T-helper 1 cell treated with Interleukin-12 subunit alpha and Interleukin-12 subunit beta and Interleukin-4 antibody, amounts not matched to agents 30 μg/mL and 1 μg/mL, for 36 hours (primary cell): ENCODE results near the gene DPH6.
"Not testable (repeated sequence)": the region's sequence is repeated elsewhere in the genome, so short reads cannot be mapped to it uniquely, and the experiment has no call there.

Experiments
- H3K27ac Mint-ChIP-seq: one replicate; pipeline ENCODE4 v1.8.0; 2021; ENCODE audit warnings: mild to moderate bottlenecking, mixed read lengths
- H3K27me3 Mint-ChIP-seq: one replicate; pipeline ENCODE4 v1.8.0; 2021; ENCODE audit warnings: low read depth, mixed read lengths
- H3K36me3 Mint-ChIP-seq: one replicate; pipeline ENCODE4 v1.8.0; 2021; ENCODE audit warnings: low read depth, mixed read lengths
- H3K4me1 Mint-ChIP-seq: one replicate; pipeline ENCODE4 v1.8.0; 2021; ENCODE audit warnings: low read depth, mixed read lengths
- H3K4me3 Mint-ChIP-seq: one replicate; pipeline ENCODE4 v1.8.0; 2021; ENCODE audit warnings: mild to moderate bottlenecking, moderate library complexity, mixed read lengths
- H3K9me3 Mint-ChIP-seq: one replicate; pipeline ENCODE4 v1.8.0; 2021; ENCODE audit warnings: mixed read lengths

Gene DPH6

DNA sequence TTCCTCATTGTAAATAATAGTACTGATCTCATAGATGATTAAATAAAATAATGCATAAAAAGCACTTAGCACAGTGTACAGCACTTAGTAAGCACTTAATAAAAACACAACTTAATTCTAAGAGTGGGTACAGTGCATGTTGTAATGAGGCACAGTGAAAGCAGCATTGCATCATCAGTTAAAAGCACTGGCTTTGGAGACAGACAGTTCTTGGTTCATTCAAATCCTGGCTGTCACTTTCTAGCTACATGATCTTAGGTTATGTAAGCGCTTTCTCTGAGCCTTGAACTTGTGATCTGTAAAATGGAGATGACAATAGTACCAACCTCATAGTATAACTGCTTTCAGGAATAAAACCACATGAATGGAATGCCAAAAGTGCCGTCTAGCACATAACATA, 151.5 kb downstream of the DPH6 start:
- Mint-ChIP-seq H3K27ac (no peak overlapping the region), H3K9me3 (peaks cover 11% of the 10 kb centered on the region), H3K36me3 (no peaks in the 10 kb centered on the region), H3K4me1 (no peaks in the 10 kb centered on the region), H3K4me3 (no peak overlapping the region), H3K27me3 (no peaks in the 10 kb centered on the region)

DNA sequence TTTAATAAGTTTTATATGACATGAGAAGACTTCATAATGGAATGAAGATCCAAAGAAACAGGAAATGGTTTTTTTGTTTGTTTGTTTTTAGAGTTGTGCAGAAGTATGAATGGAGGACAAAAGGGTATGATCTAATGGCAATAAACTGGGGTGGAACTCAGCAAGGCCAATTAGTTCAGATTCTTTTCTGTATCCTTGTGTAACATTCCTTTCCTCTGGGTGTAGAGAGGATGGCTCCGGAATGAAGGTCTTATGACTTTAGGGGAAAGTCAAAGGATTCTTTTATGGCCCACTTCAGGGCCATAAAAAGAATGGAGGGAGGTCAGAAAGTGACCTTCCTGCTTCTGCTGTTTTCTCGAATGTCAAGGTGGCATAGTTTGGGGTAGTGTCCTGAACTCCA, 152.6 kb downstream of the DPH6 start:
- no peak overlapping the region for H3K4me3 Mint-ChIP-seq
- no peaks in the 10 kb centered on the region for H3K4me1 Mint-ChIP-seq
- H3K9me3 Mint-ChIP-seq, result peaks cover 11% of the 10 kb centered on the region
- no peak overlapping the region for H3K27ac Mint-ChIP-seq
- no peaks in the 10 kb centered on the region for H3K36me3 Mint-ChIP-seq
- no peaks in the 10 kb centered on the region for H3K27me3 Mint-ChIP-seq

GRCh38 chr15:35391408-35391984, 154.5 kb downstream of the DPH6 start:
- not testable (repeated sequence) for H3K27me3 Mint-ChIP-seq, H3K4me1 Mint-ChIP-seq, H3K36me3 Mint-ChIP-seq, H3K4me3 Mint-ChIP-seq, H3K27ac Mint-ChIP-seq
- peaks cover 11% of the 10 kb centered on the region for H3K9me3 Mint-ChIP-seq

GRCh38 chr15:35383506-35383905, 162.5 kb downstream of the DPH6 start:
- H3K27me3 Mint-ChIP-seq, result no peaks in the 10 kb centered on the region
- no peaks in the 10 kb centered on the region for H3K4me1 Mint-ChIP-seq
- H3K4me3 Mint-ChIP-seq, result no peak overlapping the region

DNA sequence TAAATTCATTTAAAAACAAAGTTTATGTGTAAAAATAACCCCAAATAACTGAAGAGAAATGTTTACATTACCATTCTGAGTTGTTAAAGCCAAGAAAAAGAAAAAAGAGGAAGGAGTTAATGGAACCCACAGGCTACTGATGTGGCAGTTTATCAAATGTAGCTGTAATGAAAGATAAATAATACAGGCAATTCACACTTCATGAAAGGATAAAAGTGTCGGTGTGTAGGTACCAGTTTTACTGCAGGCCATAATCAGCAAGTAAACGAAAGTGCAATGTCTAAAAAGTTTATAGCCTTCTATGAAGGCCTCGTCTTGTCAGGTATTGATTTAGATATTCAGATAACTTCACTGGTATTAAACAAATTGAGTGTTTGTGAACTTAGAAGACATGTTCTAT, 164.6 kb downstream of the DPH6 start:
- Mint-ChIP-seq H3K4me1 (no peaks in the 10 kb centered on the region), H3K36me3 (no peaks in the 10 kb centered on the region), H3K4me3 (no peak overlapping the region), H3K27me3 (no peaks in the 10 kb centered on the region), H3K27ac (no peak overlapping the region), H3K9me3 (peaks cover 12% of the 10 kb centered on the region)

More at GRCh38 chr15:35383506-35383905, 162.5 kb downstream of the DPH6 start:
- Mint-ChIP-seq H3K36me3 (no peaks in the 10 kb centered on the region), H3K27ac (no peak overlapping the region), H3K9me3 (peaks cover 5% of the 10 kb centered on the region)

GRCh38 chr15:35379972-35380371, 166.0 kb downstream of the DPH6 start:
- Mint-ChIP-seq H3K9me3 (peaks cover 12% of the 10 kb centered on the region), H3K4me1 (no peaks in the 10 kb centered on the region), H3K4me3 (no peak overlapping the region), H3K27me3 (no peaks in the 10 kb centered on the region), H3K36me3 (no peaks in the 10 kb centered on the region), H3K27ac (no peak overlapping the region)

GRCh38 chr15:35378454-35378853, 167.5 kb downstream of the DPH6 start:
- not testable (repeated sequence) for H3K36me3 Mint-ChIP-seq, H3K27ac Mint-ChIP-seq, H3K27me3 Mint-ChIP-seq, H3K4me3 Mint-ChIP-seq, H3K4me1 Mint-ChIP-seq
- H3K9me3 Mint-ChIP-seq, result peaks cover 12% of the 10 kb centered on the region

DNA sequence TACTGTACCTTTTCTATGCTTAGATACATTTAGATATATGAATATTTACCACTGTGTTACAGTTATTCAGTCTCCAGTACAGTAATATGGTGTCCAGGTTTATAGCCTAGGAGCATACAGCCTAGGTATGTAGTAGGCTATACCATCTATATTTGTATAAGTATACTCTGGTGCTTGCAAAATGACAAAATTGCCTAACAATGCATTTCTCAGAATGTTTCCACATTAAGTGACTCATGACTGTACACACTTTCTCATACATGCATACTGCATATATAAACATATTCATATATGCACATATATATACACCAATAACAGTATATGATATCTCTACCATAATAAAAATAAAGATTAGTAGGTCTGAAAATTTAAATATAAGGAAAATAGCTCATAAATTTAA, 169.3 kb downstream of the DPH6 start:
- Mint-ChIP-seq H3K4me3 (no peak overlapping the region), H3K4me1 (no peaks in the 10 kb centered on the region), H3K36me3 (peaks cover 2% of the 10 kb centered on the region), H3K27ac (no peak overlapping the region), H3K9me3 (peaks cover 12% of the 10 kb centered on the region), H3K27me3 (no peaks in the 10 kb centered on the region)

DNA sequence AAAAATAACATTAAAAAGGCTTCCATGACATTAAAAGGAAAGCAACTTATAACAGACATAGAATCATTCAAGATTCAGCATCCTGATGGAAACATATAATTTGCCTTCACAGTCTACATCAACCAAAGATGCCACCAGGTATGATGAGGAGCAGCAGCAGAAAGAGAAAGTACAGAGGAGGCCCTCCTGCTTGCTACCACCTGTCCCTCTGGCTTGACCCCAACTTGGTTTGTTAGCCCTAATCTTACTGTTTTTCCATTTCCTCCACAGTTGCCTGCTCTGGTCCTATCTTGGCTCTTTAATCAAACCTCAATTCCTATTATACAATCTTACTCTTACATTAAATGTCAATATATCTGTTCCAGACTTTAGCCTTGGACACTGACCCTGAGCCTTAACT, 171.3 kb downstream of the DPH6 start:
- H3K27me3 Mint-ChIP-seq, result no peaks in the 10 kb centered on the region
- H3K27ac Mint-ChIP-seq, result no peak overlapping the region
- no peaks in the 10 kb centered on the region for H3K4me1 Mint-ChIP-seq
- peaks cover 2% of the 10 kb centered on the region for H3K36me3 Mint-ChIP-seq
- H3K4me3 Mint-ChIP-seq, result no peak overlapping the region
- peaks cover 12% of the 10 kb centered on the region for H3K9me3 Mint-ChIP-seq

- H3K36me3 Mint-ChIP-seq, result no peaks in the 10 kb centered on the region
- no peak overlapping the region for H3K4me3 Mint-ChIP-seq
- H3K27ac Mint-ChIP-seq, result no peak overlapping the region
- H3K9me3 Mint-ChIP-seq, result peaks cover 47% of the 10 kb centered on the region
- no peaks in the 10 kb centered on the region for H3K27me3 Mint-ChIP-seq
- no peaks in the 10 kb centered on the region for H3K4me1 Mint-ChIP-seq
These were observed 183.7 kb downstream of the DPH6 start for GRCh38 chr15:35362195-35362829.

GRCh38 chr15:35358824-35359223, 187.1 kb downstream of the DPH6 start:
- Mint-ChIP-seq H3K4me3 (no peak overlapping the region), H3K27me3 (no peaks in the 10 kb centered on the region), H3K36me3 (no peaks in the 10 kb centered on the region), H3K4me1 (no peaks in the 10 kb centered on the region), H3K9me3 (peaks cover 61% of the 10 kb centered on the region), H3K27ac (no peak overlapping the region)

DNA sequence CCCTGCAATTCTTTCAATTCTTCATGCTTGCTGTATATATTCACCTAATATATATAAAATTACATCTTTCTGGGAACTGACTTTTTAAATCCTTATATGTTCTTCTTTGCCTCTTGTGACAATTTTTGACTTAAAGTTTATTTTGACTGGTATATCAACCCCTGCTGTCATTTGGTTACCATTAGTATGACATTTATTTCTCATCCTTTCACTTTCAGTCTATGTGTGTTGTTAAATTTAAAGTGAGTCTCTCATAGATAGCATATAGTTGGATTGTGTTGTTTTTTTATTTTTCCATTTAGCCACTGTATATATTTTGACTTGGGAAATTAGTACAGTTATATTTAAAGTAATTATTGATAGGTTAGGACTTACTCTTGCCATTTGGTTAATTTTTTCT, 194.9 kb downstream of the DPH6 start:
- H3K27me3 Mint-ChIP-seq, result no peaks in the 10 kb centered on the region

DNA sequence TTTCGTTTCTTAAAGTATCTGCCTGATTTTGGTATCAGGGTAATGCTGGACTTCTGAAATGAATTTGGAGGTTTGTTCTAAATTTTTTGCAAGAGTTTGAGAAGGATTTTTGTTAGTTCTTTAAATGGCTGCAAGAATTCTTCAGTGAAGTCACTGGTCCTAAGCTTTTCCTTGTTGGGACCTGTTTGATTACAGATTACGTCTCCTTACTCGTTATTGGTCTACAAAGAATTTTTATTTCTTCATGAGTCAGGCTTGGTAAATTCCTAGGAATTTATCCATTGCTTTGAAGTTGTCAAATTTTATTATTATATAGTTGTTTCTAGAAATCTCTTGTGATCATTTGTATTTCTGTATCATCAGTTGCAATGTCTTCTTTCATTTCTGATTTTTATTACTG, 196.0 kb downstream of the DPH6 start:
- no peak overlapping the region for H3K4me3 Mint-ChIP-seq
- no peaks in the 10 kb centered on the region for H3K27me3 Mint-ChIP-seq
- H3K9me3 Mint-ChIP-seq, result peaks cover 15% of the 10 kb centered on the region
- H3K4me1 Mint-ChIP-seq, result no peaks in the 10 kb centered on the region
- H3K36me3 Mint-ChIP-seq, result no peaks in the 10 kb centered on the region
- H3K27ac Mint-ChIP-seq, result no peak overlapping the region

More for the DNA sequence above, 194.9 kb downstream of the DPH6 start:
- no peaks in the 10 kb centered on the region for H3K36me3 Mint-ChIP-seq
- H3K4me1 Mint-ChIP-seq, result no peaks in the 10 kb centered on the region
- H3K27ac Mint-ChIP-seq, result no peak overlapping the region
- H3K4me3 Mint-ChIP-seq, result no peak overlapping the region
- H3K9me3 Mint-ChIP-seq, result peaks cover 25% of the 10 kb centered on the region

GRCh38 chr15:35330916-35331315, 215.0 kb downstream of the DPH6 start:
- Mint-ChIP-seq H3K4me3 (no peak overlapping the region), H3K4me1 (no peaks in the 10 kb centered on the region), H3K36me3 (no peaks in the 10 kb centered on the region), H3K9me3 (no peaks in the 10 kb centered on the region), H3K27me3 (no peaks in the 10 kb centered on the region), H3K27ac (no peak overlapping the region)

GRCh38 chr15:35330048-35330695, 215.8 kb downstream of the DPH6 start:
- H3K9me3 Mint-ChIP-seq, result no peaks in the 10 kb centered on the region
- H3K27me3 Mint-ChIP-seq, result no peaks in the 10 kb centered on the region
- H3K36me3 Mint-ChIP-seq, result no peaks in the 10 kb centered on the region
- no peak overlapping the region for H3K27ac Mint-ChIP-seq
- H3K4me1 Mint-ChIP-seq, result no peaks in the 10 kb centered on the region
- H3K4me3 Mint-ChIP-seq, result no peak overlapping the region
